D721Med (cell line): Measurements from ENCODE around the gene ARVCF.
"Not testable (repeated sequence)": the region's sequence is repeated elsewhere in the genome, so short reads cannot be mapped to it uniquely, and the experiment has no call there.

Source experiments
- DNase-seq: peaks from one replicate; pipeline ENCODE4 v3.0.0; 2011; ENCODE audit warnings: low spot score; ENCODE audit not compliant: insufficient read length
- FAIRE-seq: peaks from 2 replicates; lab custom pipeline; 2011; peaks lifted over from hg19 to GRCh38; lab: Jason Lieb, UNC
- TF ChIP-seq, protein P1 (sequence below): IDR thresholded peaks from 2 replicates; pipeline ENCODE4 v1.5.1; 2012; ENCODE audit warnings: mild to moderate bottlenecking, control low read depth; ENCODE audit not compliant: insufficient read depth; ENCODE audit errors: missing control alignments

The ARVCF gene

GRCh38 chr22:19929586-19930550 lies 86.8 kb downstream of the ARVCF start:
- FAIRE-seq (no peak), DNase-seq (no peak)
- TF ChIP-seq, protein P1, sequence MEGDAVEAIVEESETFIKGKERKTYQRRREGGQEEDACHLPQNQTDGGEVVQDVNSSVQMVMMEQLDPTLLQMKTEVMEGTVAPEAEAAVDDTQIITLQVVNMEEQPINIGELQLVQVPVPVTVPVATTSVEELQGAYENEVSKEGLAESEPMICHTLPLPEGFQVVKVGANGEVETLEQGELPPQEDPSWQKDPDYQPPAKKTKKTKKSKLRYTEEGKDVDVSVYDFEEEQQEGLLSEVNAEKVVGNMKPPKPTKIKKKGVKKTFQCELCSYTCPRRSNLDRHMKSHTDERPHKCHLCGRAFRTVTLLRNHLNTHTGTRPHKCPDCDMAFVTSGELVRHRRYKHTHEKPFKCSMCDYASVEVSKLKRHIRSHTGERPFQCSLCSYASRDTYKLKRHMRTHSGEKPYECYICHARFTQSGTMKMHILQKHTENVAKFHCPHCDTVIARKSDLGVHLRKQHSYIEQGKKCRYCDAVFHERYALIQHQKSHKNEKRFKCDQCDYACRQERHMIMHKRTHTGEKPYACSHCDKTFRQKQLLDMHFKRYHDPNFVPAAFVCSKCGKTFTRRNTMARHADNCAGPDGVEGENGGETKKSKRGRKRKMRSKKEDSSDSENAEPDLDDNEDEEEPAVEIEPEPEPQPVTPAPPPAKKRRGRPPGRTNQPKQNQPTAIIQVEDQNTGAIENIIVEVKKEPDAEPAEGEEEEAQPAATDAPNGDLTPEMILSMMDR = no peak

DNA sequence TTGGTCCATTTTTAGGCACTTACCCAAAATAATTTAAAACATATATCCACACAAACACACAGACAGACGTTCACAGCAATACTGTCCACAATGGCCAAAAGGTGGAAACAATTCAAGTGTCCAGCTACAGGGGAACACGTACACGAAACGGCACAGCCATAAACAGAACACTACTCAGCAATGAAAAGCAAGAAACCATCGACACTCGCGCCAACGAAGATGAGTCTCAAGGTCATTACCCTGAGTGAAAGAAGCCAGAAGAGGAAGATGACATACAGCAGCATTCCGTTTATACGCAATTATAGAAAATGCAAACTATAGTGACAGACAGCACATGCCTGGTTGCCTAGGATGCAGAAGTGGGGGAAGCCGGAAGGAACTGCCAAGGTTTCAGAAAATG lies 88.4 kb downstream of the ARVCF start:
- TF ChIP-seq, protein P1 = no peak
- no peak for DNase-seq
- FAIRE-seq = no peak

GRCh38 chr22:19927696-19928095 lies 88.9 kb downstream of the ARVCF start:
- DNase-seq (no peak), FAIRE-seq (no peak)
- TF ChIP-seq, protein P1 = no peak

GRCh38 chr22:19926028-19926427 lies 90.6 kb downstream of the ARVCF start:
- DNase-seq, FAIRE-seq: not testable (repeated sequence)

GRCh38 chr22:19923914-19924513 lies 92.6 kb downstream of the ARVCF start:
- no peak for FAIRE-seq
- DNase-seq = no peak
- TF ChIP-seq, protein P1 = no peak

DNA sequence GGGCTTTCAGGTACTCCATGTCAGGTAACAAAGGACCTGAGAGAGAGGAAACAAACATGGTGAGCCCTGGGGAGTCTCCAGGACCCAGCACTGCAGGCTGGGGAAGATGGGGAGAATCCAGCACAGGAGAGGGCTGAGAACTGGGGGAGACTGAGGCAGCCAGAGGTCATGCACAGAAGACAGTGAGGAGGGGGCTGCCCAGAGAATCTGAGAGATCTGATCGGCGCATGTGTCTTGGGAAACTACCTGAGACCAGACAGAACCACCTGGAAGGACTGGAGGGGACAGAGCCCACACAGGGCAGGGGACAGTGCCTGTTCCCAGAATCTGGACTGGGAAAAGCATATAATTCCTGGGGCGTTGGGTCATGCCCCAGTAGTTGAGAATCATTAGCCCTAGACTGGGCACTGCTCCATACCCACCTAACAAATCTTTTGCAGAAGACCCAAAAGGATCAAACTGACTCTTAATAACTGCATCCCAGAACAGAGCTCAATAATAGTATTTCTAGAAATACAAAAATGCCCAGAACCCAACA lies 95.0 kb downstream of the ARVCF start:
- TF ChIP-seq, protein P1 = no peak
- DNase-seq (no peak), FAIRE-seq (no peak)
